Measurements from ENCODE around the gene TBC1D10A. TPM values are rescaled to one million over a fixed set of nuclear protein-coding genes. Genes with fewer than 3 reads are reported as not detected.

TBC1D10A gene
- total RNA-seq, 3 donors from 2014 or later, result 29.7 to 41.4 (median 32.2) TPM

- ATAC-seq (no peak), DNase-seq (no peak)
- H3K9me3 ChIP-seq, result no peaks in the 10 kb centered on the region
- TF ChIP-seq CTCF (IDR thresholded peaks at IDR 0.05), result no peak
- intact Hi-C loops (cut with DNase I, micrococcal nuclease), result no loop called here
- H3K36me3 ChIP-seq (ENCODE audit: low read depth), result peaks cover 5% of the 10 kb centered on the region
- peaks cover 18% of the 10 kb centered on the region for H3K4me1 ChIP-seq (ENCODE audit: low read depth)
- no peak overlapping the region for H3K4me3 ChIP-seq
Observed at GRCh38 chr22:30296833-30297232, 29.9 kb downstream of the TBC1D10A start.

- TF ChIP-seq CTCF (IDR thresholded peaks at IDR 0.05), result no peak
- Histone ChIP-seq H3K36me3 (ENCODE audit: low read depth) (peaks cover 5% of the 10 kb centered on the region), H3K4me3 (no peak overlapping the region), H3K4me1 (ENCODE audit: low read depth) (peaks cover 13% of the 10 kb centered on the region), H3K9me3 (no peaks in the 10 kb centered on the region)
- intact Hi-C loops (cut with DNase I, micrococcal nuclease), result no loop called here
- no peak for DNase-seq
- no peak for ATAC-seq
Observed at GRCh38 chr22:30296324-30296723, 30.4 kb downstream of the TBC1D10A start.

- no peaks in the 10 kb centered on the region for H3K9me3 ChIP-seq
- intact Hi-C loops (cut with DNase I, micrococcal nuclease), result no loop called here
- peaks cover 5% of the 10 kb centered on the region for H3K36me3 ChIP-seq (ENCODE audit: low read depth)
- no peak for TF ChIP-seq CTCF (IDR thresholded peaks at IDR 0.05)
- no peak overlapping the region for H3K4me3 ChIP-seq
- DNase-seq (no peak), ATAC-seq (no peak)
- peaks cover 18% of the 10 kb centered on the region for H3K4me1 ChIP-seq (ENCODE audit: low read depth)
Observed at GRCh38 chr22:30295576-30295975, 31.2 kb downstream of the TBC1D10A start.

- Histone ChIP-seq H3K36me3 (ENCODE audit: low read depth) (peaks cover 5% of the 10 kb centered on the region), H3K9me3 (no peaks in the 10 kb centered on the region), H3K4me1 (ENCODE audit: low read depth) (peaks cover 25% of the 10 kb centered on the region), H3K4me3 (no peak overlapping the region)
- intact Hi-C loops (cut with DNase I, micrococcal nuclease), result no loop called here
- TF ChIP-seq CTCF (IDR thresholded peaks at IDR 0.05), result no peak
- ATAC-seq (no peak), DNase-seq (no peak)
Observed at GRCh38 chr22:30294830-30295229, 31.9 kb downstream of the TBC1D10A start.

GRCh38 chr22:30294066-30294465 lies 32.7 kb downstream of the TBC1D10A start:
- no peaks in the 10 kb centered on the region for H3K9me3 ChIP-seq
- ATAC-seq (no peak), DNase-seq (no peak)
- peaks cover 5% of the 10 kb centered on the region for H3K36me3 ChIP-seq (ENCODE audit: low read depth)
- H3K4me1 ChIP-seq (ENCODE audit: low read depth), result peaks cover 25% of the 10 kb centered on the region
- intact Hi-C loops (cut with DNase I, micrococcal nuclease), result no loop called here
- H3K4me3 ChIP-seq, result no peak overlapping the region
- no peak for TF ChIP-seq CTCF (IDR thresholded peaks at IDR 0.05)

GRCh38 chr22:30293026-30293425 lies 33.7 kb downstream of the TBC1D10A start:
- Histone ChIP-seq H3K36me3 (ENCODE audit: low read depth) (peaks cover 5% of the 10 kb centered on the region), H3K4me1 (ENCODE audit: low read depth) (peaks cover 21% of the 10 kb centered on the region)

More at GRCh38 chr22:30293026-30293425, 33.7 kb downstream of the TBC1D10A start:
- Histone ChIP-seq H3K4me3 (no peak overlapping the region), H3K9me3 (no peaks in the 10 kb centered on the region)
- no peak for TF ChIP-seq CTCF (IDR thresholded peaks at IDR 0.05)
- intact Hi-C loops (cut with DNase I, micrococcal nuclease), result no loop called here
- no peak for DNase-seq
- ATAC-seq, result no peak
